GM15510 (cell line): ENCODE measurements around the gene SAMD14.

ENCODE experiments used
- POLR2A ChIP-seq: IDR thresholded peaks from 3 replicates; pipeline ENCODE4 v1.6.1; 2011; ENCODE audit warnings: borderline replicate concordance; ENCODE audit not compliant: insufficient read length; ENCODE audit errors: extremely low read depth

SAMD14 gene

GRCh38 chr17:50120475-50121253 is 9.3 kb downstream of the SAMD14 start:
- TF ChIP-seq POLR2A: no peak

- TF ChIP-seq POLR2A: no peak
Observed at GRCh38 chr17:50118828-50119218, 11.1 kb downstream of the SAMD14 start.

GRCh38 chr17:50118076-50118827 is 11.7 kb downstream of the SAMD14 start:
- no peak for TF ChIP-seq POLR2A

- TF ChIP-seq POLR2A: no peak
Observed at GRCh38 chr17:50117202-50118051, 12.5 kb downstream of the SAMD14 start.

GRCh38 chr17:50115756-50116155 is 14.2 kb downstream of the SAMD14 start:
- TF ChIP-seq POLR2A: no peak

GRCh38 chr17:50114849-50115357 is 15.1 kb downstream of the SAMD14 start:
- TF ChIP-seq POLR2A: no peak

GRCh38 chr17:50114401-50114800 is 15.6 kb downstream of the SAMD14 start:
- no peak for TF ChIP-seq POLR2A

- no peak for TF ChIP-seq POLR2A
Observed at GRCh38 chr17:50113624-50114320, 16.2 kb downstream of the SAMD14 start.

GRCh38 chr17:50112694-50113093 is 17.3 kb downstream of the SAMD14 start:
- TF ChIP-seq POLR2A: no peak

- TF ChIP-seq POLR2A: no peak
Observed at GRCh38 chr17:50111673-50112655, 18.0 kb downstream of the SAMD14 start.

- TF ChIP-seq POLR2A: no peak
Observed at GRCh38 chr17:50110591-50111349, 19.2 kb downstream of the SAMD14 start.

GRCh38 chr17:50109785-50110184 is 20.2 kb downstream of the SAMD14 start:
- TF ChIP-seq POLR2A: no peak

GRCh38 chr17:50109207-50109606 is 20.8 kb downstream of the SAMD14 start:
- TF ChIP-seq POLR2A: no peak

GRCh38 chr17:50108556-50108955 is 21.4 kb downstream of the SAMD14 start:
- no peak for TF ChIP-seq POLR2A
